ENCODE data around the gene MEF2B.
A peak's percentile ranks its signal among the peaks of the same experiment; 100 is the strongest.
"Not testable (repeated sequence)": the region's sequence is repeated elsewhere in the genome, so short reads cannot be mapped to it uniquely, and the experiment has no call there.

MEF2B gene

GRCh38 chr19:19119325-19120237 is 50.5 kb downstream of the MEF2B start:
- Histone ChIP-seq H3K9me3 (ENCODE audit: insufficient read depth, low read depth, low read length) (no peaks in the 10 kb centered on the region), H3K9ac (ENCODE audit: low read depth, low read length) (peak overlapping the region; percentile 45; the same call in 1 of the 2 replicates), H3K27ac (ENCODE audit: low read length) (no peak overlapping the region), H3K27me3 (ENCODE audit: insufficient read depth, low read length) (no peaks in the 10 kb centered on the region), H3K4me3 (ENCODE audit: low read length) (no peak overlapping the region), H3K36me3 (ENCODE audit: insufficient read depth, low read depth, low read length) (peaks cover 13% of the 10 kb centered on the region; the same call in 1 of the 2 replicates), H3K4me1 (ENCODE audit: insufficient read depth, low read length) (peaks cover 7% of the 10 kb centered on the region; the same call in 1 of the 2 replicates)

- Histone ChIP-seq H3K4me3 (ENCODE audit: low read length) (no peak overlapping the region), H3K9me3 (ENCODE audit: insufficient read depth, low read depth, low read length) (no peaks in the 10 kb centered on the region), H3K27ac (ENCODE audit: low read length) (no peak overlapping the region), H3K4me1 (ENCODE audit: insufficient read depth, low read length) (peaks cover 5% of the 10 kb centered on the region; the same call in 1 of the 2 replicates), H3K9ac (ENCODE audit: low read depth, low read length) (no peak overlapping the region), H3K36me3 (ENCODE audit: insufficient read depth, low read depth, low read length) (peaks cover 13% of the 10 kb centered on the region; the same call in 1 of the 2 replicates), H3K27me3 (ENCODE audit: insufficient read depth, low read length) (no peaks in the 10 kb centered on the region)
These were observed 54.1 kb downstream of the MEF2B start for GRCh38 chr19:19115954-19116353.

GRCh38 chr19:19113040-19113626 is 56.9 kb downstream of the MEF2B start:
- Histone ChIP-seq H3K9ac (ENCODE audit: low read depth, low read length) (no peak overlapping the region), H3K9me3 (ENCODE audit: insufficient read depth, low read depth, low read length) (no peaks in the 10 kb centered on the region), H3K27me3 (ENCODE audit: insufficient read depth, low read length) (no peaks in the 10 kb centered on the region), H3K4me3 (ENCODE audit: low read length) (no peak overlapping the region), H3K27ac (ENCODE audit: low read length) (no peak overlapping the region), H3K4me1 (ENCODE audit: insufficient read depth, low read length) (no peaks in the 10 kb centered on the region; the same call in 1 of the 2 replicates), H3K36me3 (ENCODE audit: insufficient read depth, low read depth, low read length) (no peaks in the 10 kb centered on the region)

- no peaks in the 10 kb centered on the region for H3K9me3 ChIP-seq (ENCODE audit: insufficient read depth, low read depth, low read length)
- no peaks in the 10 kb centered on the region for H3K36me3 ChIP-seq (ENCODE audit: insufficient read depth, low read depth, low read length)
- no peak overlapping the region for H3K9ac ChIP-seq (ENCODE audit: low read depth, low read length)
- no peaks in the 10 kb centered on the region for H3K27me3 ChIP-seq (ENCODE audit: insufficient read depth, low read length)
- no peaks in the 10 kb centered on the region; the same call in 1 of the 2 replicates for H3K4me1 ChIP-seq (ENCODE audit: insufficient read depth, low read length)
- no peak overlapping the region for H3K27ac ChIP-seq (ENCODE audit: low read length)
- no peak overlapping the region for H3K4me3 ChIP-seq (ENCODE audit: low read length)
These were observed 58.0 kb downstream of the MEF2B start for GRCh38 chr19:19111967-19112580.

GRCh38 chr19:19111136-19111835 is 58.8 kb downstream of the MEF2B start:
- H3K4me1 ChIP-seq (ENCODE audit: insufficient read depth, low read length), result no peaks in the 10 kb centered on the region; the same call in 1 of the 2 replicates
- H3K36me3 ChIP-seq (ENCODE audit: insufficient read depth, low read depth, low read length), result no peaks in the 10 kb centered on the region
- H3K9me3 ChIP-seq (ENCODE audit: insufficient read depth, low read depth, low read length), result no peaks in the 10 kb centered on the region
- H3K9ac ChIP-seq (ENCODE audit: low read depth, low read length), result no peak overlapping the region
- no peaks in the 10 kb centered on the region for H3K27me3 ChIP-seq (ENCODE audit: insufficient read depth, low read length)
- no peak overlapping the region for H3K4me3 ChIP-seq (ENCODE audit: low read length)
- H3K27ac ChIP-seq (ENCODE audit: low read length), result no peak overlapping the region

GRCh38 chr19:19110410-19111135 is 59.5 kb downstream of the MEF2B start:
- no peak overlapping the region for H3K4me3 ChIP-seq (ENCODE audit: low read length)
- H3K9ac ChIP-seq (ENCODE audit: low read depth, low read length), result no peak overlapping the region
- H3K9me3 ChIP-seq (ENCODE audit: insufficient read depth, low read depth, low read length), result no peaks in the 10 kb centered on the region
- H3K4me1 ChIP-seq (ENCODE audit: insufficient read depth, low read length), result peaks cover 4% of the 10 kb centered on the region; the same call in 1 of the 2 replicates
- H3K36me3 ChIP-seq (ENCODE audit: insufficient read depth, low read depth, low read length), result no peaks in the 10 kb centered on the region
- H3K27me3 ChIP-seq (ENCODE audit: insufficient read depth, low read length), result no peaks in the 10 kb centered on the region
- H3K27ac ChIP-seq (ENCODE audit: low read length), result no peak overlapping the region

GRCh38 chr19:19109601-19110000 is 60.5 kb downstream of the MEF2B start:
- Histone ChIP-seq H3K9ac (ENCODE audit: low read depth, low read length) (no peak overlapping the region), H3K9me3 (ENCODE audit: insufficient read depth, low read depth, low read length) (no peaks in the 10 kb centered on the region), H3K27ac (ENCODE audit: low read length) (no peak overlapping the region)

GRCh38 chr19:19107654-19108053 is 62.4 kb downstream of the MEF2B start:
- Histone ChIP-seq H3K27ac (ENCODE audit: low read length) (no peak overlapping the region), H3K36me3 (ENCODE audit: insufficient read depth, low read depth, low read length) (no peaks in the 10 kb centered on the region), H3K4me3 (ENCODE audit: low read length) (no peak overlapping the region), H3K27me3 (ENCODE audit: insufficient read depth, low read length) (no peaks in the 10 kb centered on the region), H3K9me3 (ENCODE audit: insufficient read depth, low read depth, low read length) (no peaks in the 10 kb centered on the region), H3K4me1 (ENCODE audit: insufficient read depth, low read length) (peaks cover 4% of the 10 kb centered on the region; the same call in 1 of the 2 replicates), H3K9ac (ENCODE audit: low read depth, low read length) (no peak overlapping the region)

More at GRCh38 chr19:19109601-19110000, 60.5 kb downstream of the MEF2B start:
- peaks cover 4% of the 10 kb centered on the region; the same call in 1 of the 2 replicates for H3K4me1 ChIP-seq (ENCODE audit: insufficient read depth, low read length)
- no peaks in the 10 kb centered on the region for H3K27me3 ChIP-seq (ENCODE audit: insufficient read depth, low read length)
- no peaks in the 10 kb centered on the region for H3K36me3 ChIP-seq (ENCODE audit: insufficient read depth, low read depth, low read length)
- no peak overlapping the region for H3K4me3 ChIP-seq (ENCODE audit: low read length)

- not testable (repeated sequence) for H3K4me3 ChIP-seq (ENCODE audit: low read length); H3K4me1 ChIP-seq (ENCODE audit: insufficient read depth, low read length); H3K9ac ChIP-seq (ENCODE audit: low read depth, low read length); H3K36me3 ChIP-seq (ENCODE audit: insufficient read depth, low read depth, low read length); H3K27me3 ChIP-seq (ENCODE audit: insufficient read depth, low read length); H3K27ac ChIP-seq (ENCODE audit: low read length); H3K9me3 ChIP-seq (ENCODE audit: insufficient read depth, low read depth, low read length)
These were observed 63.1 kb downstream of the MEF2B start for GRCh38 chr19:19106938-19107337.

GRCh38 chr19:19106056-19106551 is 64.0 kb downstream of the MEF2B start:
- H3K27ac ChIP-seq (ENCODE audit: low read length), result peak overlapping the region; percentile 54
- H3K4me1 ChIP-seq (ENCODE audit: insufficient read depth, low read length), result peaks cover 4% of the 10 kb centered on the region; the same call in 1 of the 2 replicates
- H3K36me3 ChIP-seq (ENCODE audit: insufficient read depth, low read depth, low read length), result no peaks in the 10 kb centered on the region
- H3K9me3 ChIP-seq (ENCODE audit: insufficient read depth, low read depth, low read length), result no peaks in the 10 kb centered on the region
- peak overlapping the region; percentile 68; the same call in 1 of the 2 replicates for H3K9ac ChIP-seq (ENCODE audit: low read depth, low read length)
- no peaks in the 10 kb centered on the region; the same call in 1 of the 2 replicates for H3K27me3 ChIP-seq (ENCODE audit: insufficient read depth, low read length)
- peak overlapping the region; percentile 65 for H3K4me3 ChIP-seq (ENCODE audit: low read length)

Data from iPS-20b (cell line).